ELR (cell line): ENCODE data around the gene REEP6.

Experiments used
- DNase-seq: peaks from one replicate; pipeline ENCODE4 v3.0.0-alpha.2; 2015; ENCODE audit warnings: low read depth

REEP6 gene

DNA sequence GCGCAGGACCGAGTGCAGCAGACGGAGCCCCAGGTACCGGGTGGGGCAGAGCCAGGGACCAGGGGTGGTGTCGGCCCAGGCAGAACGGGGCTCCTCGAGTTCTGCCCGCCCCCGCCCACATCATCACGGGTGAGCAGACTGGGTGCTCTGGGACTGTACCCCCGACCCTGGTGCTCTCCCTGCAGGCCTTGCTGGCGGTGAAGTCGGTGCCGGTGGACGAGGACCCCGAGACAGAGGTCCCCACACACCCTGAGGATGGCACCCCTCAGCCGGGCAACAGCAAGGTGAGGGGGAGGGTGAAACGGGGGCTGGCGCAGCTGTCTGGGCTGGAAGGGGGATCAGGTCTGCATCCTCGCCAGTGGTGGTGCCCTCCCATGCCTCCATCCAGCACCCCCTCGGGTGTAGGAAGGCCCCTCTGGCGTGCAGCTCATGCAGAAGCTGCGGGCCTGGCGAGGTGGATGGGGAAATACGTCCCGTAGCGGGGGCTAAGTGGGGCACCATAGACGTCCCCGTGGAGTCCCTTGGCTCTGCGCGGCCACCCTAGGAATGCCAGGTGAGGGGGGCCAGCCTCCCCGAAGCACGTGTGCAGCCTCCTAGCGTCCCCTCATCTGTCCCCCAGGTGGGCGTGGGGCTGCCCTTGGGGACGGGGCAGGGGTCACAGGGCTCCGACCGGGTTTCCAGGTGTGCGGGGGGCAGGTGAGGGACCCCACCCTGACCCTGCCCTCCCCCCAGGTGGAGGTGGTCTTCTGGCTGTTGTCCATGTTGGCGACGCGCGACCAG, 34.7 kb upstream of the REEP6 start:
- no peak for DNase-seq

DNA sequence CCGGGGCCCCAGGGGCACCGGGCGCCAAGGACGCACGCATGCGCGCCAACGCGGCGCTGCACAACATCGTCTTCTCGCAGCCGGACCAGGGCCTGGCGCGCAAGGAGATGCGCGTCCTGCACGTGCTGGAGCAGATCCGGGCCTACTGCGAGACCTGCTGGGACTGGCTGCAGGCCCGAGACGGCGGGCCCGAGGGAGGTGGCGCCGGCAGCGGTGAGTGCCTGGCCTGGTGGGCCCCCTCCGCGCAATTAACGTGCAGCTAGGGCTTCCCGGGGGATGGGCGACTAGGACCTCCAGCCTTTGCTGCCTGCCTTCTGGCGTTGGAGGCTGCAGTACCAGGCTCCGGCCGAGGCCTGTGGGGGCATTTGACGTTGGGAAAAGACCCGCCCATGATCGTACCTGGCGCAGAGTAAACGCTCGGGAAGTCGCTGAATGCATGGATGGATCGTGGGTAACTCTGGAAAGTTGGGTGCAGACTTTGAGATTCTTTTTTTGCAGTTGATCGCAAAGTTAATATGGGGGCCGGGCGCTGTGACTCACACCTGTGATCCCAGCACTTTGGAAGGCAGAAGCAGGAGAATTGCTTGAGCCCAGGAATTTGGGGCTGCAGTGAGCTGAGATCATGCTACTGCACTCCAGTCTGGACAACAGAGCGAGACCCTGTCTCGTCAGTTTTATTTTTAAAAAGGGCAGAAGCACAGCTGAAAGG, 33.8 kb upstream of the REEP6 start:
- DNase-seq, result peak; percentile 40

DNA sequence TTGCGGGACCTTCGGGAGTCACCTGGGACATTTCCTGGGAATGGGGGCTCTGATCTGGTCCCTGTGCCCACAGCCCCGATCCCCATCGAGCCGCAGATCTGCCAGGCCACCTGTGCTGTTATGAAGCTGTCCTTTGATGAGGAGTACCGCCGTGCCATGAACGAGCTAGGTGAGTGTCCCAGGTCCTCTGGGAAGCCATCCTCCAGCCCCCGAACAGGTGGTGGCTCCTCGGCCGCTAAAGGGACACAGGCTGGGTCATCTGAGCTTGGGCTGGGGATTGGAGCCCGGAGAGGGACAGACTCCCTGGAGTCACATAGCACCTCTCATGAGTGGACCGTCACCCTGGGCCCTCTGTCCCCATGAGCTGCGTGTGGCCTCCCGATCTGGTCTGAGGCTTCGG, 33.1 kb upstream of the REEP6 start:
- DNase-seq, result no peak

DNA sequence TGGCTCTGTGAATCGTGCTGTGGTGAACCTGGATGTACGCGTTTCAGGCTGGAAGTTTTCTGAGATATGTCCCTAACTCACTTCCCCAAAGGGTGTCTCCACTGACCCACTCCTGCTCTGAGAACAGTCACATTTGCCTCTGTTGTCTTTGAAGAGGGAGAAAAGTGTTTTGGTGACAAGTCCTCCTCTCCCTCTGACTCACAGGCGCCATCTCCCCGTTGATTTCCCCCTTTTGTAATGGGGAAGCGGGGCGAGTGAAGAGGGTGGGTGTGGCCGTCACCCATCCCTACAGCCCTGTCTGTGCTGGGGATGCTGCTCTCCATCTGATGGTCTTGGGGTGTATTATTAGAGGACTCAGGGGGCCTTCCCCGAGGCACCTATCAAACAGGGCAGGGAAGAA, 31.5 kb upstream of the REEP6 start:
- no peak for DNase-seq

DNA sequence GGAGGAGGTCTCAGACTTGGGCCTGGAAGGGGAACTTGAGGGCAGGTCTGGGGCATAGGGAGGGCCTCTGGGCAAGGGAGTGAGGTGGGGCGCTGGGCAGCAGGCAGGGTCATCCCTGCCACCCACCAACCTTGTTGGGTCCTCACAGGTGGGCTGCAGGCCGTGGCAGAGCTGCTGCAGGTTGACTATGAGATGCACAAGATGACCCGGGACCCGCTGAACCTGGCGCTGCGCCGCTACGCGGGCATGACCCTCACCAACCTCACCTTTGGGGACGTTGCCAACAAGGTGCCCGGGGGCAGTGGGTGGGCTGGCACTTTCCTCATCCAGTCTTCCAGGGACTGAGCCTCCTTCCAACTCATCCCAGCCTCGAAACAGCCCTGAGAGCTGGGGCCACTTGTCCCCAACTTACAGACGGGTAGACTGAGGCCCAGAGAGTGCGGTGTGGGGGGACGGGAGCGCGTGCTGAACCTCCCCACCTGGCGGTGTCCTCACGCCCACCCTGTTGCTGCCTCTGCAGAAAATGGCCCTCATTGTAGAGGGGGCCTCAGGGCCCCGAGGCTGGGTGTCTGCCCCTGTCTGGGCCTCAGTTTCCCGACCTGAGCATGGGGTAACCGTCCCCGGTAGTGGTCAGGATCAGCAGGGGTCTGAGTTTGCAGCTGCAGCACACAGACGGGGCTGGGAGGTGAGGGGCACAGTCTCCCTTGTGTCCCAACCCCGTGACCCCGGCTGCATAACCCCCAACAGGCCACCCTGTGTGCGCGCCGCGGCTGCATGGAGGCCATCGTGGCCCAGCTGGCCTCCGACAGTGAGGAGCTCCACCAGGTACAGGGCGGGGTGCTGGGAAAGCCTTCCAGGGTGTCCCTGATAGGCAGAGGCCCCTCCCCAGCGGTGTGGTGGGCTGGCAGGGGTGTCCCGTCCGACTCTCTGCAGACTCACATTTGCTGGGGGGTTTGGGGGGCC, 30.7 kb upstream of the REEP6 start:
- DNase-seq, result no peak

DNA sequence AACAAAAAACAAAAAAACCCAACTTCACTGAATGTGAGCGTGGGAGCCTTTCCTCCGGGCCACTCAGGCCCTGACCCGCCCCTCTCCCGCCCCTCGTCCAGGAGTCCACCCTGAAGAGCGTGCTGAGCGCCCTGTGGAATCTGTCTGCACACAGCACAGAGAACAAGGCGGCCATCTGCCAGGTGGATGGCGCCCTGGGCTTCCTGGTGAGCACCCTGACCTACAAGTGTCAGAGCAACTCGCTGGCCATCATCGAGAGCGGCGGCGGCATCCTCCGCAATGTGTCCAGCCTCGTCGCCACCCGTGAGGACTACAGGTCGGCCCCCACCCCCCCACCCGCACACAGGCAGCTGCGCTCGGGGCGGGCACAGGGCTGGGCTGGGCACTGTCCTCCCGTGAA, 29.1 kb upstream of the REEP6 start:
- no peak for DNase-seq

DNA sequence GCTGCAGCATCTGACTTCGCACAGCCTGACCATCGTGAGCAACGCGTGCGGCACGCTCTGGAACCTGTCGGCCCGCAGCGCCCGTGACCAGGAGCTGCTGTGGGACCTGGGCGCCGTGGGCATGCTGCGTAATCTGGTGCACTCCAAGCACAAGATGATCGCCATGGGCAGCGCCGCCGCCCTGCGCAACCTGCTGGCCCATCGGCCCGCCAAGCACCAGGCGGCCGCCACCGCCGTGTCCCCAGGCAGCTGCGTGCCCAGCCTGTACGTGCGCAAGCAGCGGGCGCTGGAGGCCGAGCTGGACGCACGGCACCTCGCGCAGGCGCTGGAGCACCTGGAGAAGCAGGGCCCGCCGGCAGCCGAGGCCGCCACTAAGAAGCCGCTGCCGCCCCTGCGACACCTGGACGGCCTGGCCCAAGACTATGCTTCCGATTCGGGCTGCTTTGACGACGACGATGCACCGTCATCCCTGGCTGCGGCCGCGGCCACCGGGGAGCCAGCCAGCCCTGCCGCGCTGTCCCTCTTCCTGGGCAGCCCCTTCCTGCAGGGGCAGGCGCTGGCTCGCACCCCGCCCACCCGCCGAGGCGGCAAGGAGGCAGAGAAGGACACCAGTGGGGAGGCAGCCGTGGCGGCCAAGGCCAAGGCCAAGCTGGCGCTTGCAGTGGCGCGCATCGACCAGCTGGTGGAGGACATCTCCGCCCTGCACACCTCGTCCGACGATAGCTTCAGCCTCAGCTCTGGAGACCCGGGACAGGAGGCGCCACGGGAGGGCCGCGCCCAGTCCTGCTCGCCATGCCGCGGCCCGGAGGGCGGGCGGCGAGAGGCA, 25.6 kb upstream of the REEP6 start:
- DNase-seq, result peak; percentile 56

DNA sequence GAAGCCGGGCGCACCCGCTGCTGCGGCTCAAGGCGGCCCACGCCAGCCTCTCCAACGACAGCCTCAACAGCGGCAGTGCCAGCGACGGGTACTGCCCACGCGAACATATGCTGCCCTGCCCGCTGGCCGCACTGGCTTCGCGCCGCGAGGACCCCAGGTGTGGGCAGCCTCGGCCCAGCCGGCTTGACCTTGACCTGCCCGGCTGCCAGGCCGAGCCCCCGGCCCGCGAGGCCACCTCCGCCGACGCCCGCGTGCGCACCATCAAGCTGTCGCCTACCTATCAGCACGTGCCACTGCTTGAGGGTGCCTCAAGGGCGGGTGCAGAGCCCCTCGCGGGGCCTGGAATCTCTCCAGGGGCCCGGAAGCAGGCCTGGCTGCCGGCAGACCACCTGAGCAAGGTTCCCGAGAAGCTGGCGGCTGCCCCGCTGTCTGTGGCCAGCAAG, 24.9 kb upstream of the REEP6 start:
- DNase-seq, result no peak

DNA sequence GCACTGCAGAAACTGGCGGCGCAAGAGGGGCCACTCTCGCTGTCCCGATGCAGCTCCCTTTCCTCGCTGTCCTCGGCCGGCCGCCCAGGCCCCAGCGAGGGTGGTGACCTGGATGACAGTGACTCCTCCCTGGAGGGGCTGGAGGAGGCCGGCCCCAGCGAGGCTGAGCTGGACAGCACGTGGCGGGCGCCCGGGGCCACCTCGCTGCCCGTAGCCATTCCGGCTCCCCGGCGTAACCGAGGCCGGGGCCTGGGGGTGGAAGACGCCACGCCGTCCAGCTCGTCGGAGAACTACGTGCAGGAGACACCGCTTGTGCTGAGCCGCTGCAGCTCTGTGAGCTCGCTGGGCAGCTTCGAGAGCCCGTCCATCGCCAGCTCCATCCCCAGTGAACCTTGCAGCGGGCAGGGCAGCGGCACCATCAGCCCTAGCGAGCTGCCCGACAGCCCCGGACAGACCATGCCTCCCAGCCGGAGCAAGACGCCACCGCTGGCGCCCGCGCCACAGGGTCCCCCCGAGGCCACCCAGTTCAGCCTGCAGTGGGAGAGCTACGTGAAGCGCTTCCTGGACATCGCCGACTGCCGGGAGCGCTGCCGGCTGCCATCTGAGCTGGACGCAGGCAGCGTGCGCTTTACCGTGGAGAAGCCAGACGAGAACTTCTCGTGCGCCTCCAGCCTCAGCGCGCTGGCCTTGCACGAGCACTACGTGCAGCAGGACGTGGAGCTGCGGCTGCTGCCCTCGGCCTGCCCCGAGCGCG, 24.3 kb upstream of the REEP6 start:
- no peak for DNase-seq

DNA sequence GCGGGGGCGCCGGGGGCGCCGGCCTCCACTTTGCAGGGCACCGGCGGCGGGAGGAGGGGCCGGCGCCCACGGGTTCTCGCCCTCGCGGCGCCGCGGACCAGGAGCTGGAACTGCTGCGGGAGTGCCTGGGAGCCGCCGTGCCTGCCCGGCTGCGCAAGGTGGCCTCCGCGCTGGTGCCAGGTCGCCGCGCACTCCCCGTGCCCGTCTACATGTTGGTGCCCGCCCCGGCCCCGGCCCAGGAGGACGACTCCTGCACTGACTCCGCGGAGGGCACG, 23.8 kb upstream of the REEP6 start:
- no peak for DNase-seq

DNA sequence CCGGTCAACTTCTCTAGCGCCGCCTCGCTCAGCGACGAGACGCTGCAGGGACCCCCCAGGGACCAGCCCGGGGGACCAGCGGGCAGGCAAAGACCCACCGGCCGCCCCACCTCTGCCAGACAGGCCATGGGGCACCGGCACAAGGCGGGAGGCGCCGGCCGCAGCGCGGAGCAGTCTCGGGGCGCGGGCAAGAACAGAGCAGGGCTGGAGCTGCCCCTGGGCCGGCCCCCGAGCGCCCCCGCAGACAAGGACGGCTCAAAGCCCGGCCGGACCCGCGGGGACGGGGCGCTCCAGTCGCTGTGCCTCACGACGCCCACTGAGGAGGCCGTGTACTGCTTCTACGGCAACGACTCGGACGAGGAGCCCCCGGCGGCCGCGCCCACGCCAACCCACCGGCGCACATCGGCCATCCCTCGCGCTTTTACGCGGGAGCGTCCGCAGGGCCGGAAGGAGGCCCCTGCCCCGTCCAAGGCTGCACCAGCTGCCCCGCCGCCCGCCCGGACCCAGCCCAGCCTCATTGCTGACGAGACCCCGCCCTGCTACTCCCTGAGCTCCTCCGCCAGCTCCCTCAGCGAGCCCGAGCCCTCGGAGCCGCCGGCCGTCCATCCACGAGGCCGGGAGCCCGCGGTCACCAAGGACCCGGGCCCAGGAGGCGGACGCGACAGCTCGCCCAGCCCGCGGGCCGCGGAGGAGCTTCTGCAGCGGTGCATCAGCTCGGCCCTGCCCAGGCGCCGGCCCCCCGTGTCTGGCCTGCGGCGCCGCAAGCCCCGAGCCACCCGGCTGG, 23.3 kb upstream of the REEP6 start:
- DNase-seq, result no peak

DNA sequence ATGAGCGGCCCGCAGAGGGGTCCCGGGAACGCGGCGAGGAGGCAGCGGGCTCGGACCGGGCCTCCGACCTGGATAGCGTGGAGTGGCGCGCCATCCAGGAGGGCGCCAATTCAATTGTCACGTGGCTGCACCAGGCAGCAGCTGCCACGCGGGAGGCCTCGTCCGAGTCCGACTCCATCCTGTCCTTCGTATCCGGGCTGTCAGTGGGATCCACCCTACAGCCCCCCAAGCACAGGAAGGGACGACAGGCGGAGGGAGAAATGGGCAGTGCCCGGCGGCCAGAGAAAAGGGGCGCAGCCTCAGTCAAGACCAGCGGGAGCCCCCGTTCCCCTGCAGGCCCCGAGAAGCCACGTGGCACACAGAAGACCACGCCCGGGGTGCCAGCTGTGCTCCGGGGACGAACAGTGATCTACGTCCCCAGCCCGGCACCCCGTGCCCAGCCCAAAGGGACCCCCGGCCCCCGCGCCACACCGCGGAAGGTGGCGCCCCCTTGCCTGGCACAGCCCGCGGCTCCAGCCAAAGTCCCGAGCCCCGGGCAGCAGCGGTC, 22.6 kb upstream of the REEP6 start:
- DNase-seq, result no peak

DNA sequence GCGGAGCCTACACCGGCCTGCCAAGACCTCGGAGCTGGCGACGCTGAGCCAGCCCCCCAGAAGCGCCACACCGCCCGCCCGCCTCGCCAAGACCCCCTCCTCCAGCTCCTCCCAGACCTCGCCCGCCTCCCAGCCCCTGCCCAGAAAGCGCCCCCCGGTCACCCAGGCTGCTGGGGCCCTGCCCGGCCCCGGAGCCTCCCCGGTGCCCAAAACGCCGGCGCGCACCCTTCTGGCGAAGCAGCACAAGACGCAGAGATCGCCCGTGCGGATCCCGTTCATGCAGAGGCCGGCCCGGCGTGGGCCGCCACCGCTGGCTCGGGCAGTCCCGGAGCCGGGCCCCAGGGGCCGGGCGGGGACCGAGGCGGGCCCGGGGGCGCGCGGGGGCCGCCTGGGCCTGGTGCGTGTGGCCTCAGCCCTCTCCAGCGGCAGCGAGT, 22.1 kb upstream of the REEP6 start:
- peak; percentile 54 for DNase-seq

DNA sequence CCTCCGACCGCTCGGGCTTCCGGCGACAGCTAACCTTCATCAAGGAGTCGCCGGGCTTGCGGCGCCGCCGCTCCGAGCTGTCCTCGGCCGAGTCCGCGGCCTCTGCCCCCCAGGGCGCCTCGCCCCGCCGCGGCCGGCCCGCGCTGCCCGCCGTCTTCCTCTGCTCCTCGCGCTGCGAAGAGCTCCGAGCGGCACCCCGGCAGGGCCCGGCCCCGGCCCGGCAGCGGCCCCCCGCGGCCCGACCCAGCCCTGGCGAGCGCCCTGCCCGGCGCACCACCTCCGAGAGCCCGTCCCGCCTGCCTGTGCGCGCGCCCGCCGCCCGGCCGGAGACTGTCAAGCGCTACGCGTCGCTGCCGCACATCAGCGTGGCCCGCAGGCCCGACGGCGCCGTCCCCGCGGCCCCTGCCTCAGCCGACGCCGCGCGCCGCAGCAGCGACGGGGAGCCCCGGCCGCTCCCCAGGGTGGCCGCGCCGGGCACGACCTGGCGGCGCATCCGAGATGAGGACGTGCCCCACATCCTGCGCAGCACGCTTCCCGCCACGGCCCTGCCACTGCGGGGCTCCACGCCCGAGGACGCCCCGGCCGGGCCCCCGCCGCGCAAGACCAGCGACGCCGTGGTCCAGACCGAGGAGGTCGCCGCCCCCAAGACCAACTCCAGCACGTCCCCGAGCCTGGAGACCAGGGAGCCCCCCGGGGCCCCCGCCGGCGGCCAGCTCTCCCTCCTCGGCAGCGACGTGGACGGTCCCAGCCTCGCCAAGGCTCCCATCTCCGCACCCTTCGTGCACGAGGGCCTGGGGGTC, 21.5 kb upstream of the REEP6 start:
- peak; percentile 44 for DNase-seq

DNA sequence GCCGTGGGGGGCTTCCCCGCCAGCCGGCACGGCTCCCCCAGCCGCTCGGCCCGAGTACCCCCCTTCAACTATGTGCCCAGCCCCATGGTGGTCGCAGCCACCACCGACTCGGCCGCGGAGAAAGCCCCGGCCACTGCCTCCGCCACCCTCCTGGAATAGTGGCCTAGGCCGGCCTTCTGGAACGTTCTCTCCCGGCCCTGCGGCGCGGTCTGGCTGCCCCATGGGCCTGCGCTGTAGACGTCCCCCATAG, 21.0 kb upstream of the REEP6 start:
- DNase-seq, result no peak

DNA sequence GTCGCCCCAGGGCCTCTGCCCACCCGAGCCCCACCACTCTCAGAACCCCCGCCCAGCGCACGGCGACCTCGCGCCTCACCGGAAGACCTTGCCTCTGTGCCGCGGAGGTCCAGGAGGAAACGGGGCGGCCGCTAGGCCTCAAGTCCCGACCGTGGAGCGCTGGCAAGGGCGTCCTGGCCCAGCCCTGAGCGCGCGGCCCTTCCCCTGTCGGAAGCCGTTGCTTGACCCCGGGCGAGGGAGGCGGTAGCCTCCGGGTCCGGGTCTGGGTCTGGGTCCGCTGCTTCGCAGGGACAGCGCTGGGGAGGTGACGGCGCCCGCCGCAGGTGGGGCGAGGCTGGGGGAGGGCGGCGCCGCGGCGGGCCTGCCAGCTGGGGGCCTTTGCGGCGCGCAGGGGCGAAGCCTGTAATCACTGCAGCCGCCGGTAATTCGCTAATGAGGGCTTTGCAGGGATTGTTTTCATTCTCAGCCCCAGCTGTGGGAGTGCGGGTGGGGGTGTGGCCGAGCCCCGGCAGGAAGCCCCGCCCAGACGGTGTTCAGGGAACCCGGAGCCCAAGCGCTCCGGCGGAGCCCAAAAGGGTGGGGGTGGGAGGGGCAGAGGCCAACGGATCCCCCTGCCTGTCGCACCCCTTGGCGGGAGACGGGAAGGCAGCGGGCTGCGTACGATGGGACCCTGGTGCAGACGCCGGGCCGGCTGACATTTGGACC, 20.5 kb upstream of the REEP6 start:
- peak; percentile 34 for DNase-seq

DNA sequence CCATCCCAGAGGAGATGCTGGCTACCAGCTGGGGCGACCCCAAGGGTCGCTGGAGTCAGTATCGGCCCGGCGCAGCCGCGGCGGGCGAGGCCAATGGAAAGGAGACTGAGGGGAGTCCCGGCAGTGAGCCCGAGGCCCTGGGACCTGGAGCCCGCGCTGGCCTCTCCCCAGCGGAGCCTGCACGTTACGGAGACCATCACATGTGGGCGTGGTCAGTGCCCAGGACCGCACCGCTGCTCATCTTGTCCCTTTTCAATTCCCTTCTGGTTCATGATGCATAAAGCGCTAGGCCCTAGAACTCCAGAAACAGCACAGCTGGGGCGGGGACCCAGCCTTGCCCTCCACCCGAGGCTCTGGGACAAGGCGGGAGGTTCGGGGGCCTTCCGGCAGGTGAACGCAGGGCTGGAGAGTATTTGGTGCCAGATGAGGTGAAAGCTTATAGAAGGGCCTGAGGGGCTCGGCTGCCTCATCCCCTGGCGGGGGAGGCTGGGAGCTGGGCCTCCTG, 19.9 kb upstream of the REEP6 start:
- DNase-seq, result peak; percentile 42

DNA sequence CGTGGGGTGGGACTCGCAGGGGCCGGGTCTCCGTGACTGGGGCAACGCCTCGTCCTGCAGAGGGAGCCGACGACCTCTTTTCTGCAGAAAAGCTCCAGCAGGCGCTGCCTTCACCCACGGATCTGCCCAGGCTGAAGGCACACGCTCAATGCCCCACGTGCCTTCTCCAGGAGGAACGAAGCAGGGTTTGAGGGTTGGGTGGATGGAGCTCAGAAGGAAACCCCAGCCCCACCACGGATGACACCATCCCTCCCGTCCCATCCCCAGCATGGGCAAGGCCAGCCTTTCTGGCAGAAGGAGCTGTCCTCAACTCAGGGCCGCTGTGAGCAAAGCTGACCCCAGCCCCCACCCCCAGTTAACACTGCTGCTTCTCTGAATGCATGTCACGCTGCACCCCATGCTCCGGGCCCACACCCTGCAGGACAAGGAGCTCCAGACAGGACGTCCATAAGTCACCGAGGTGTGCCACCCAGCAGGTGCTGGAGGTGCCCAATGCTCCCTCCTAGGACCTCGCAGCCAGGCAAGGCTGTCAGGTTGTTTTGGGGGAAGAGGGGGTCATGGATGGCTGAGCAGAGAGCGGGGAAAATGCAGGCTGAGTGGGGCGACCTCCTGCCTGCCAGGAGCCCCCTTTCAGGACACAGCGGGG, 19.3 kb upstream of the REEP6 start:
- peak; percentile 40 for DNase-seq
